Motor neuron (in vitro differentiated cells): ENCODE measurements around the gene HOOK2. TPM values are rescaled to one million over a fixed set of nuclear protein-coding genes. Genes with fewer than 3 reads are reported as not detected.
"Not testable (repeated sequence)": the region's sequence is repeated elsewhere in the genome, so short reads cannot be mapped to it uniquely, and the experiment has no call there.

Source experiments
- ATAC-seq, 8 experiments: fragments of 200-7000 bp; cut with Tn5 transposase; replicated peaks in 6 of 8; 2 replicates each; pipeline ENCODE4 v1.8.0; 2021; ENCODE audit warnings: mild to moderate bottlenecking in 8 of 8, moderate library complexity in 8 of 8
- H3K27ac ChIP-seq, 2 donors: fragments of 250-450 bp; sonication (Bioruptor Pico); 2 replicates each; pipeline ENCODE4 v1.9.0; 2021; ENCODE audit warnings: antibody characterized with exemption in 2 of 2, mild to moderate bottlenecking in 2 of 2, moderate library complexity in 1 of 2
- H3K4me1 ChIP-seq, 2 donors: fragments of 250-450 bp; sonication (Bioruptor Pico); replicated peaks in 1 of 2; 2 replicates each; pipeline ENCODE4 v1.6.1; 2021; ENCODE audit warnings: antibody characterized with exemption in 2 of 2, mild to moderate bottlenecking in 2 of 2, moderate library complexity in 1 of 2
- H3K4me3 ChIP-seq, 5 donors: fragments of 250-450 bp; sonication (Bioruptor Pico); 2 replicates each; pipeline ENCODE4 v1.9.0; 2021; ENCODE audit warnings: antibody characterized with exemption in 5 of 5, mild to moderate bottlenecking in 5 of 5, moderate library complexity in 4 of 5
- WGBS, 10 experiments: fragments of 450-650 bp; shearing (Covaris generic); methylation state at CpG; one replicate each; pipeline ENCODE4 v1.0.0; 2022; 5-methylcytosine and 5-hydroxymethylcytosine counted together
- in situ Hi-C, 9 experiments: fragments of 400-800 bp; cut with MboI; loops; one replicate each; pipeline ENCODE4 v1.15.0; 2021; ENCODE audit warnings: low sequenced_read_pairs in 9 of 9, low pct_unique_long_range_greater_than_20kb in 2 of 9; ENCODE audit not compliant: unreplicated experiment in 9 of 9
- total RNA-seq, 8 experiments: library from RNA; unstranded; fragments of 300-600 nt; gene quantifications; 2 replicates each; pipeline versions ENCODE4 v1.2.3 to v1.2.4, GENCODE V29; 2022

The HOOK2 gene
- total RNA-seq, 8 experiments from 2014 or later = 8.0 to 40.9 (median 12.9) TPM

DNA sequence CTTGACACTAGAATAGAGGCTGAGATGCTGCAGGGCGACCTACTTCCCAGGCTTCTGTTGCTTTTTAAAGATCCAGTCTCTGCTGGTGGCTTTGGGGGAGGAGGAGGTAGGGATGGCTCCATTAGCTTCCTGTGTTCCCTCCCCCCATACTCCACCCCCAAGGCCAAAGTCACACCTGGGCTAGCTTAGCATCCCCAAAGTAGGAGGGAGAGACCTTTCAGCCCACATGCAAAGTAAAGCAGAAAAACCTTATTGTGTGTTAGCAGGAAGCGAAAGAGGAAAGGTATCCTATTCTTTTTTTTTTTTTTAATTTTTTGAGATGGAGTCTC lies 48.4 kb downstream of the HOOK2 start:
- no peak overlapping the region for H3K4me3 ChIP-seq
- peaks cover 0 to 5% of the 10 kb centered on the region in 2 donors for H3K4me1 ChIP-seq
- in situ Hi-C loops = no loop called here
- no peak for ATAC-seq
- 75 to 100% (median 100%) methylated on average over 1 to 2 of the region's 2 CpGs; no CpG with 5 or more reads in 4 of the 10 experiments for WGBS, 10 experiments
- H3K27ac ChIP-seq = no peak overlapping the region

DNA sequence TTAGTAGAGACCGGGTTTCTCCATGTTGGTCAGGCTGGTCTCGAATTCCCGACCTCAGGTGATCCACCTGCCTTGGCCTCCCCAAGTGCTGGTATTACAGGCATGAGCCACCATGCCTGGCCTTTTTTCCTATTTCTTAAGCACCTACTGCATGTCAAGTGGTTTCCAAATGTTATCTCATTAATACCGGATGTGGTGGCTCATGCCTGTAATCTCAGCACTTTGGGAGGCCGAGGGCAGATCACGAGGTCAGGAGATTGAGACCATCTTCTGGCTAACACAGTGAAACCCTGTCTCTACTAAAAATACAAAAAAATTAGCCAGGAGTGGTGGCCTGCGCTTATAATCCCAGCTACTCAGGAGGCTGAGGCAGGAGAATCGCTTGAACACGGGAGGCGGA lies 49.7 kb downstream of the HOOK2 start:
- ATAC-seq, in situ Hi-C loops: not testable (repeated sequence)
- WGBS, 10 experiments = 85 to 100% (median 98%) methylated on average over 1 to 10 of the region's 10 CpGs; no CpG with 5 or more reads in 1 of the 10 experiments

DNA sequence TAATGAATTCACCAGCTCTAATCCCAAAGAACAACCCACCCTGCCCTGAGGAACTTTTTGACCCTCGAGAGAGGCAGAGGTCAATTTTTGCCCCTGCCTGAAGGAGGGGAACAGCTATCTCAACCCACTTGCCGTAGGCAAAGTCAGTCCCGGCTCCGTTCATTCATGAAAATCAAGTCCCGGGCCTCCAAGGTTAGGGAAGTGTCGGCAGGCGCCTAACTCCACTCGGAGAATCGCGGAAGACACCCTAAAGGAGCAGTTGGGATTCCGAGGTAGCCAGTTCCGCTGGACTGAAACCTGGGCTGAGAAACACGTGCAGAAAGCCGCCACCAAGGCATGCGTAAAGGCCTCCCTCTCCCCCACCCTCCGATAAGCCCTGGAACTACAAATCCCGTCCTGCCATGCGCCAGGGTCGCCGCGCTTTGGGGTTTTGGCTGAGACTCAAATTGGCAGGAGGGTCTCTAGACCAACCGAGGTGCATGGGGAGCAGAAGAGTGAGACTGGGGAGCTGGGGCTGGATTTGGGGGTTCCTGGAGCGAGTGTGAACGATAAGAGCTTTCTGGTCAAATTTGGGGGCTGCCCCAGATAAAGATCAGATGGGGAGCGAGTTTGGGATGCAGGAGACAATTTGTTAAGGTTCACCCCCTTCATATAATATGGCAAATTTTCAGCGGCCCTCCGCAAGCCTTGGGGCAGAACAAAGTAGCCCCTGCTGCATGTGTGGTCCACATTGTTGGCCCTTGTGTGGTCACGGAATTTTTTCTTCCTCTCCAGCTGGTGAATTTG lies 51.5 kb downstream of the HOOK2 start, which contains the start of gene TNPO2:
Gene TNPO2 (minus strand): TSS at position 292 of the 786 bp plus-strand sequence. CDS start 2,955 bp downstream, outside the sequence.
- Histone ChIP-seq H3K27ac (peak within 1 kb of the TSS; percentile 27 to 49), H3K4me1 (peaks cover 8 to 16% of the 10 kb centered on the region in 2 donors), H3K4me3 (peak within 1 kb of the TSS; percentile 74 to 94 (median 92))
- in situ Hi-C loops = no loop called here
- 0 to 36% (median 8%) methylated on average over 2 to 22 of the region's 28 CpGs; no CpG with 5 or more reads in 1 of the 10 experiments for WGBS, 10 experiments
- peak; percentile 12 to 57 (median 28) for ATAC-seq

More for the DNA sequence above, 49.7 kb downstream of the HOOK2 start:
- not testable (repeated sequence) for H3K4me1 ChIP-seq, H3K27ac ChIP-seq, H3K4me3 ChIP-seq

DNA sequence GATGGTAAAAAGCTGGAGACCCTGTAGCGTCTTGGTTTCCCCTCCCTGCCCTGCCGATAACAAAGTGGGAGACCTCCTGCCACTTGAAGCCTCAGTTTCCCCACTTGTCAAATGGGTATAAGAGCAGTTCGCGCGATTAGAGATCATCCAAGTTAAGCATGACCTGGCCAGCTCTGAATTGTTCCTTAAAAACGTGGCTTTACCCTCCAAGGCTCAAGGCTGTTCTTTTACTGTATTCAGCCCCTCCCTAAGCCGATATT lies 52.0 kb downstream of the HOOK2 start:
- Histone ChIP-seq H3K27ac (peak overlapping the region in 1 of 2 donors; percentile 27), H3K4me3 (peak overlapping the region; percentile 74 to 94 (median 92)), H3K4me1 (peaks cover 8 to 16% of the 10 kb centered on the region in 2 donors)
- WGBS, 10 experiments = 0 to 7% (median 0%) methylated on average over 2 to 5 of the region's 7 CpGs; no CpG with 5 or more reads in 2 of the 10 experiments
- peak in 3 of 8 experiments; percentile 6 to 8 (median 7) for ATAC-seq
- in situ Hi-C loops = no loop called here

DNA sequence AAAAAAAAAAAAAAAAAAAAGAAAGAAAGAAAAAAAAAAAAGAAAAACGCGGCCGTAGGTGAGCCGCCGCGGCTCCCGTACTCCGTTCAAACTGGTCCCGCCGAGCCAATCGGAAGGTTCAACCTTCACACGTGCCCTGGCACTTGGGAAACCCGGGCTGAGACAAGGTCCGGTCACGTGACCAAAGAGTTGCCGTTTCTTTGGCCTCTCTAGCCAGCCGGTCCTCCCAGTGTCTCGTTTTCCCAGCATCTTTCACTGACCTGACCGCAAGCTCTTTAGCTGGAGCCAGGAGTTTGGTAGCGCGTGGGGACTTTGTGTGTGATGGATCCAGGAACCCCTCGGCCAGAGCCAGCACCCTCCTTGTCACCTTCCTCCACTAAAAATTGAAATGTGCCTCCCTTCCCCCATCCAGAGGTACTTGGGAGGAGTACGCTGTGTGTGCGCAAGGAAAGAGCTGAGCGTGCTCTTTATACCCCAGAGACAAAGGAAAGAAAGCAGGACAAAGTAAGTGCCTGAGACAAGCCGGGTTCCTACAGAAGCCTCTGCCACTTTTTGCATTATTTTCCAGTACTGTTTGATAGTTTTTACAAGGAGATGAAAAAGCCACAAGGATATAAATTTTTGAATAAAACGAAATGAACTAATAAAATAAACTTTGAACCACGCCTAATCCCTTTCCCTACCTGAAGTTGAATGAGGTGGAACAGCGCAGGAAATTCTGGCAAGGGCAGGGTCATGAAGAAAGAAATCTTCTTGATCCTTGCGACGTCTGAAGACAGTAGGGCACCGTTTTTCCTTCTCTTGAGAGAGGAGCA lies 52.6 kb downstream of the HOOK2 start:
- in situ Hi-C loops = no loop called here
- peak; percentile 69 to 91 (median 86) for ATAC-seq
- peak overlapping the region; percentile 92 to 94 for H3K27ac ChIP-seq
- 0 to 2% (median 1%) methylated on average over 10 to 25 of the region's 32 CpGs; no CpG with 5 or more reads in 1 of the 10 experiments for WGBS, 10 experiments
- peaks cover 8 to 16% of the 10 kb centered on the region in 2 donors for H3K4me1 ChIP-seq
- H3K4me3 ChIP-seq = peak overlapping the region; percentile 74 to 94 (median 92)

DNA sequence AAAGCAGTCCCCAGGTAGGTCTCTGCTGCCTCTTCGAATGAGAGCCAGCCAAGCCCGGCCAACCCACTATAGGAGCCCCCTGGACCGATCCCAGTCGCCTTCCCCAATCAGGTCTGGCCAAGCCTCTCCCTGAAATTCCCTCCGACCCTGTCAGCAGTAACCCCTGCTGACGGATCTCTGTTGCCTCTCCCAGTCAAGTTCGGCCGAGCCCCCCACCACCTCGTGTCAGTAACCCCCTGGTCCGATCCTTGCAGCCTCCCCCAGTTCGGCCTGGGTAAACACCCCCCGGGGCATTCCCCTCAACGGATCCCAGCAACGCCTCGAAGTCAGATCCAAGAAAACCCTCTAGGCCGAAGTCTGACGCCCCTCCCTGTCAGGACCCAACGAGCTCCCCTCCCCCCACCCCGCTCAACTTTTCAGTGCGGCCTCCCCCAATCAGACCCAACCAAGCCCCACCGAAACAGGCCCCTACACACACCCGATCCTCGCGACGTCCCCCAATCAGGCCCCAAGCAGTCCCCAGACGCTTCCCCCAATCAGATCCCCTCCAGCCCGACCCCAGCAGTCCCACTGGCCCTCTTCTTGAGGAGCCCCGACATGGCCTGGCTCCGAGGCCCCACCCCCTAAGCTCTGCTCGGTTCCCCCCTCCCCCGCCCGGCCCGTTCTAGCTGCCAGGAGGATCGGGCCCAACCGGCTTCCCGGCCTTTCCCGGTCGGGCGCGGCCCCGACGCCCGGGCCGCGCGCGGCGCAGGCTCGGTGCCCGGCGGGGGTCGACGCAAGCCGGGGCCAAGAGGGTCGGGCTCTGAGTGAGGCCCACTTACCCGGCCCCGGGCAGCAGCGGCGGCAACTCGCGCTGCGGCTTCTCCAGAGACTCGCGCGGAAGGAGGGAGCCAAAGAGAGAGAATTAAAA lies 53.4 kb downstream of the HOOK2 start:
- peaks cover 8 to 16% of the 10 kb centered on the region in 2 donors for H3K4me1 ChIP-seq
- 0 to 40% (median 2%) methylated on average over 1 to 17 of the region's 65 CpGs; no CpG with 5 or more reads in 2 of the 10 experiments for WGBS, 10 experiments
- in situ Hi-C loops = no loop called here
- peak overlapping the region; percentile 92 to 94 for H3K27ac ChIP-seq
- peak overlapping the region; percentile 74 to 94 (median 92) for H3K4me3 ChIP-seq
- ATAC-seq = peak; percentile 30 to 70 (median 66)

DNA sequence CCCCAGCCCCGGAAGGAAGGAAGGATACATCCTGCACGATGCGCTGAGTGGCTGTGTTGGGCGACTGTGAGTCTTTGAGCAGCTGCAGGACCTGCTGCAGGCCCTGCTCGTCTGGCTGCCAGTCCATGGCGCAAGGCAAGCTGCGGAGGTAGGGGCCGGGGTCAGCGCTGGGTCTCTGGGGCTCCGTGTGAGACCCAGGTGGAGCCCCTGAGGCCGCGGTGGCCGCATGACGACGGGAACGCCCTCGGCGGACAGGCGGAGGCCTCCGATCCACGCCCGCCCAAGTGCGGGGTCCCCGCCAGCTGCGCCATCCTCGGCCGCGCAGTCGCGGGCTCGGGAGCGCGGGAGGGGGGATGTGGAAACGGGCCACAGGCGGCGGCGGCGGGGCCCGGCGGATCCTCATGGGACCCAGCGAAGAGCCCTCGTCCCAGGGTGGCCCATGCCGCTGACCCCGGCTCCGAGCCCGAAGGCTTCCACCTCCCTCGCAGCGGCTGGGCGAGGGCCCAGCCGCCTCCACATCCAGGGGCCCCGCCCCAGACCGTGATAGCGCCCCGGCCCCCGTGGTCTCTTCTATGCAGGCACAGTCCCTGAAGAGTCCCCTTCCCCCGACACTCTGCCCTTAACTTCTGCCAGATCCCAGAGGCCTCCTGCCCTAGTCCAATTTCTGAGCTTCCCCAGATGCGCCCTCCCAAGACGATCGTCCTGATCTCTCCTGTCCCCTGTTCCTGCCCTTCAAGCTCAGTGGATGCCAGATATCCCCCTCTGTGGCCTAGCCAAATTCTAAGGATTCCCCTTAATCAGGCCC lies 54.3 kb downstream of the HOOK2 start:
- peak overlapping the region; percentile 74 to 94 (median 92) for H3K4me3 ChIP-seq
- in situ Hi-C loops = no loop called here
- peak overlapping the region; percentile 92 to 94 for H3K27ac ChIP-seq
- peaks cover 8 to 16% of the 10 kb centered on the region in 2 donors for H3K4me1 ChIP-seq
- peak in 4 of 8 experiments; percentile 6 to 24 (median 6) for ATAC-seq
- 0 to 40% (median 8%) methylated on average over 1 to 17 of the region's 59 CpGs; no CpG with 5 or more reads in 5 of the 10 experiments for WGBS, 10 experiments

DNA sequence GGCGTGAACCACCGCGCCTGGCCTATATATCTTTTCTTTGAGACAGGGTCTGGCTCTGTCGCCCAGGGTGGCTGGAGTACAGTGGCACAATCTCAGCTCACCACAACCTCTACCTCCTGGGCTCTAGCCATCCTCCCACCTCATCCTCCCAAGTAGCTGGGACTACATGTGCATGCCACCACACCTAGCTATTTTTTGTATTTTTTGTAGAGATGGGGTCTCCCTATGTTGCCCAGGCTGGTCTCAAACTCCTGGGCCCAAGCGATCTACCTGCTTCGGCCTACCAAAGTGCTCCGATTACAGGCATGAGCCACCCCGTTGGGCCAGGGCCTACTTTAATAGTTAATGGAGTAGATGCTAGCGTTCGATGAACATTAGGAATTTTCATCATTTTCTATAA lies 55.1 kb downstream of the HOOK2 start:
- WGBS, 10 experiments = 30 to 100% (median 84%) methylated on average over 2 to 9 of the region's 10 CpGs; no CpG with 5 or more reads in 4 of the 10 experiments
- in situ Hi-C loops = no loop called here
- Histone ChIP-seq H3K4me3 (peak overlapping the region in 3 of 5 donors; percentile 74 to 92 (median 82)), H3K4me1 (peaks cover 8 to 16% of the 10 kb centered on the region in 2 donors), H3K27ac (peak overlapping the region in 1 of 2 donors; percentile 94)
- ATAC-seq = no peak

DNA sequence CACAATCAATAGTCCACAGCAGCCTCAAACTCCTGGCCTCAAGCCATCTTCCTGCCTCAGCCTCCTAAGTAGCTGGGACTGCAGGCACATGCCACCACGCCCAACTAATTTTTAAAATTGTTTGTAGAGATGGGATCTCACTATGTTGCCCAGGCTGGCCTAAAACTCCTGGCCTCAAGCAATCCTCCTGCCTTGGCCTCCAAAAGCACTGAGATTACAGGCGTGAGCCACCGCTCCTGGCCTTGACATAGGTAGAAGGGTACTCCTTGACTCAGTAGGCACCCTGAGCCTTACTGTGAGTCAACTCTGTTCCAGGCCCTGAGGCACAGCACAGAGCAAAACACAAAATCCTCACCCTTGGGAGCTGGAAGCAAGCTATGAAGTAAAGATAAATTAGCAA lies 59.4 kb downstream of the HOOK2 start:
- Histone ChIP-seq H3K27ac (no peak overlapping the region), H3K4me3 (no peak overlapping the region), H3K4me1 (peaks cover 4 to 10% of the 10 kb centered on the region in 2 donors)
- in situ Hi-C loops = no loop called here
- 90 to 100% methylated on average over 2 of the region's 3 CpGs; no CpG with 5 or more reads in 8 of the 10 experiments for WGBS, 10 experiments
- ATAC-seq = no peak

DNA sequence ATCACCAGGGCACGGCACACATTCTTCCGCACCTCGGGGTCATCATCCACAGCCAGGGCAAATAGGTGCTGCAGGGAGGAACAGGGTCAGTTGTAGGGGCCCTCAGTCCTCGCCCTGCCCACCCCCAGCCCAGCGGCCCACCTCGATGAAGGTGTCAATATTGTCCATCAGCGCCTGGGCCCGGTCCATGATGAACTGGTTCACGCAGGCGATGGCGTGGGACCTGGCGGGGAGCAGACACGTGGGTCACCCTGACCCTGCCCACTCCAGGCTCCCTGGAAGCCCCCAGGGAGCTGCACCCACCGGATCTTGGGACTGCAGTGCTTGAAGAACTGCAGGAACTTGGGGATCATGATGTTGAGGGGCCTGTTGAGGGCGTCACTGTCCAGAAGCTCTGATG lies 60.2 kb downstream of the HOOK2 start:
- WGBS, 10 experiments = 96 to 100% methylated on average over 1 to 7 of the region's 15 CpGs; no CpG with 5 or more reads in 8 of the 10 experiments
- in situ Hi-C loops = no loop called here
- no peak overlapping the region for H3K27ac ChIP-seq
- H3K4me1 ChIP-seq = peaks cover 0 to 5% of the 10 kb centered on the region in 2 donors
- peak in 1 of 8 experiments; percentile 19 for ATAC-seq
- H3K4me3 ChIP-seq = no peak overlapping the region

DNA sequence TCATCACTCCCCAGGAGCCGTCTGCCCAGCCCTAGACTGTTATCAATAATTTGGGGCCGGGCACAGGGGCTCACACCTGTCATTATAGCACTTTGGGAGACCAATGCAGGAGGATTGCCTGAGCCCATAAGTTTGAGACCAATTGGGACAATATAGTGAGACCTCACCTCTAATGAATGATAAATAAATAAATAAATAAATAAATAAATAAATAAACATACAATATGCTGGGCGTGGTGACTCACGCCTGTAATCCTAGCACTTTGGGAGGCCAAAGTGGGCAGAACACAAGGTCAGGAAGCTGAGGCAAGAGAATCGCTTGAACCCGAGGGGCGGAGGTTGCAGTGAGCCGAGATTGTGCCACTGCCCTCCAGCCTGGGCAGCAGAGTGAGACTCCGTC lies 62.0 kb downstream of the HOOK2 start:
- H3K4me3 ChIP-seq, ATAC-seq, H3K27ac ChIP-seq, H3K4me1 ChIP-seq, in situ Hi-C loops: not testable (repeated sequence)
- 78 to 100% (median 91%) methylated on average over 1 to 7 of the region's 9 CpGs; no CpG with 5 or more reads in 1 of the 10 experiments for WGBS, 10 experiments
